AG04449 (cell line): ENCODE data around the gene RIN1.

Source experiments
- CTCF ChIA-PET: fragments of 350-600 bp; formaldehyde crosslinking; extraction: SDS; loops from one replicate; lab custom pipeline; 2021; ENCODE audit warnings: antibody characterized with exemption; lab: Yijun Ruan, JAX
- POLR2A ChIA-PET: fragments of 400-600, 350-600 bp; formaldehyde crosslinking; extraction: SDS; loops from one replicate; lab custom pipeline; 2020; ENCODE audit warnings: antibody characterized with exemption, inconsistent platforms; lab: Yijun Ruan, JAX
- DNase-seq: peaks from one replicate; pipeline ENCODE4 v3.0.0-alpha.2; 2010; ENCODE audit warnings: low read depth, low spot score
- H3K4me3 ChIP-seq: 2 replicates; pipeline ENCODE4 v1.5.1; 2011; ENCODE audit warnings: low read depth, mild to moderate bottlenecking, control low read depth, low read length
- TF ChIP-seq, protein P1 (sequence below): IDR thresholded peaks from one replicate; pipeline ENCODE4 v1.5.1; 2011; ENCODE audit warnings: mild to moderate bottlenecking, moderate library complexity, low read length, control low read depth, inconsistent platforms; ENCODE audit not compliant: insufficient read depth; ENCODE audit errors: missing control alignments

RIN1 gene

DNA sequence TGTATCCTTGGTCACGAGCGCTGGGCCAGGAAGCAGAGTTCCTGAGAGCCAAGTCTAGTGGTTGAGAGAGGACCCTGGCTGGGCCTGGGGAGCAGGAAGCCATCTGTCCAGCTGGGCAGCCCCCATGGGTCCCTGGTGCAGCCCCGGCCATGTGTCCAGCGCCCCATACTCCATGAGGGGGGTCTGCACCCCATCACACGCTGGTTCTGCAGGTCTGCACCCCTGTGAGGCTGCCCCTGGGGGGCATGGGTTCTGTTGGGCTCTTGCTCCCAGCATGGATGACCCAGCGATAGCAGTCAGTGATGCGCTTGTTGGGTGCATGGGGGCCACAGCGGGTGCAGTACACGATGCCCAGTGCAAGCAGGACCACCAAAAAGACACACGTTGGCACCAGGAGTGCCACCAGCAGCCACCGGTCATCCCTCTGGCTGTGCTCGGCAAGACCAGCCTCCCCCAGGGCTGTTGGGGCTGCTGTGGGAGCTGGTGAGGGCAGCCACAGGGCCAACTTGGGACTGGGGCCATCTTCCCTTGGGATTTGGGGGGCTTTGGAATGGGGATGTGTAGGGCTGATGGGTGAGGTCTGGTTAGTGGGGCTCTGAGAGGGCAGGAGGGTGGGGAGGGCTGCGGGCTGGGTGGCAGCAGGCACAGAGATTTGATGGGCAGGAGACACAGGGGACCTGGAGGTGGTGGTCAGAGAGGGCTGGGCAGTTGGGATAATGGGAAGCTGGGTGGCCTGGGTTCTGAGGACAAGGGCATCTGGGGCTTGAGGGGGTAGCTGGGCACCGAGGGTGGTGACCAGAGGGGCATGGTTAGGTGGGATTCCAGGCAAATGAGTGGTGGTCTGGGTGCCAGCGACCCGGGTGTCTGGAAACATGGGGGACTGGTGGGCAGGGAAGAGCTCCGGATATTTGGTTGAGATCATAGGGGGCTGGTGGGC, 21.4 kb downstream of the RIN1 start:
- TF ChIP-seq, protein P1, sequence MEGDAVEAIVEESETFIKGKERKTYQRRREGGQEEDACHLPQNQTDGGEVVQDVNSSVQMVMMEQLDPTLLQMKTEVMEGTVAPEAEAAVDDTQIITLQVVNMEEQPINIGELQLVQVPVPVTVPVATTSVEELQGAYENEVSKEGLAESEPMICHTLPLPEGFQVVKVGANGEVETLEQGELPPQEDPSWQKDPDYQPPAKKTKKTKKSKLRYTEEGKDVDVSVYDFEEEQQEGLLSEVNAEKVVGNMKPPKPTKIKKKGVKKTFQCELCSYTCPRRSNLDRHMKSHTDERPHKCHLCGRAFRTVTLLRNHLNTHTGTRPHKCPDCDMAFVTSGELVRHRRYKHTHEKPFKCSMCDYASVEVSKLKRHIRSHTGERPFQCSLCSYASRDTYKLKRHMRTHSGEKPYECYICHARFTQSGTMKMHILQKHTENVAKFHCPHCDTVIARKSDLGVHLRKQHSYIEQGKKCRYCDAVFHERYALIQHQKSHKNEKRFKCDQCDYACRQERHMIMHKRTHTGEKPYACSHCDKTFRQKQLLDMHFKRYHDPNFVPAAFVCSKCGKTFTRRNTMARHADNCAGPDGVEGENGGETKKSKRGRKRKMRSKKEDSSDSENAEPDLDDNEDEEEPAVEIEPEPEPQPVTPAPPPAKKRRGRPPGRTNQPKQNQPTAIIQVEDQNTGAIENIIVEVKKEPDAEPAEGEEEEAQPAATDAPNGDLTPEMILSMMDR: no peak
- H3K4me3 ChIP-seq: peak overlapping the region; percentile 91
- CTCF ChIA-PET: interaction anchor here (1.2 to 8.6 kb wide), 6 partner anchors 18 to 124 kb away, joined by 4 to 260 read pairs (median 119); partner anchors contain the start of genes B4GAT1, BRMS1, MRPL11 and RIN1
- no peak for DNase-seq
- POLR2A ChIA-PET: interaction anchor here (1.0 to 4.3 kb wide), 5 partner anchors 11 to 26 kb away, joined by 5 to 106 read pairs (median 60); partner anchors contain the start of genes RIN1 and YIF1A

DNA sequence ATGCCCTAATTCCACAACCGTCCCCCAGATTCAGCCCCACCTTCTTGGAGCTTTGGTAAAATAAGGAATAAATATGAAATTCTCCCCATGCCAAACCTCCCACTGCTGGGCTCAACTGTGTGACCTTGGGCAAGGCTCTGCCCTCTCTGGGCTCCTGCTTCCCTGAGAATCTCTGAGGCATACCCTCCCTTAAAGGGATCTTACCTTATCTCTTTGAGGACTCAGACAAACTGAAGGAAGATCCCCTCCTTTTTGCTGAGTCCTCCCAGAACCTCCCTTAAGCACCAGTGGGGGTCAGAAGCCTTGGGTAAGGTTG, 22.1 kb downstream of the RIN1 start:
- TF ChIP-seq, protein P1: no peak
- no peak for DNase-seq
- POLR2A ChIA-PET: interaction anchor here (1.2 to 4.3 kb wide), 4 partner anchors 13 to 25 kb away, joined by 4 to 106 read pairs (median 40); partner anchors contain the start of genes RIN1 and YIF1A
- CTCF ChIA-PET: interaction anchor here (1.4 to 8.6 kb wide), 8 partner anchors 8 to 125 kb away, joined by 3 to 260 read pairs (median 85); partner anchors contain the start of genes B4GAT1, BRMS1, MRPL11 and RIN1
- H3K4me3 ChIP-seq: peak overlapping the region; percentile 91

- TF ChIP-seq, protein P1: peak; percentile 55
These were observed 22.7 kb downstream of the RIN1 start for GRCh38 chr11:66313321-66314185.

GRCh38 chr11:66312549-66313320, 23.5 kb downstream of the RIN1 start:
- peak; percentile 94 for DNase-seq
- TF ChIP-seq, protein P1: no peak
- CTCF ChIA-PET: interaction anchor here (0.6 to 8.6 kb wide), 18 partner anchors 9 to 126 kb away, joined by 3 to 260 read pairs (median 14); partner anchors contain the start of genes B4GAT1, BRMS1, MRPL11 and RAB1B
- H3K4me3 ChIP-seq: peak overlapping the region; percentile 91
- POLR2A ChIA-PET: interaction anchor here (0.6 to 4.3 kb wide), 28 partner anchors 9 to 454 kb away, joined by 3 to 106 read pairs (median 4); partner anchors contain the start of genes B4GAT1, BRMS1, RBM4 and RIN1

More at GRCh38 chr11:66313321-66314185, 22.7 kb downstream of the RIN1 start:
- peak overlapping the region; percentile 91 for H3K4me3 ChIP-seq
- ChIA-PET CTCF (interaction anchor here (0.7 to 8.6 kb wide), 11 partner anchors 9 to 125 kb away, joined by 3 to 260 read pairs (median 18); partner anchors contain the start of genes B4GAT1, BRMS1, MRPL11 and RAB1B), POLR2A (interaction anchor here (0.6 to 4.3 kb wide), 19 partner anchors 8 to 454 kb away, joined by 3 to 106 read pairs (median 5); partner anchors contain the start of genes BRMS1, RBM4, RIN1 and TMEM151A)
- DNase-seq: no peak

GRCh38 chr11:66311965-66312548, 24.2 kb downstream of the RIN1 start:
- TF ChIP-seq, protein P1: peak; percentile 90
- POLR2A ChIA-PET: interaction anchor here (0.7 to 4.3 kb wide), 25 partner anchors 10 to 326 kb away, joined by 3 to 106 read pairs (median 5); partner anchors contain the start of genes B4GAT1, BRMS1, RBM4 and RIN1

More at GRCh38 chr11:66311965-66312548, 24.2 kb downstream of the RIN1 start:
- CTCF ChIA-PET: interaction anchor here (0.6 to 8.6 kb wide), 31 partner anchors 10 to 110 kb away, joined by 3 to 260 read pairs (median 5); partner anchors contain the start of genes B4GAT1, BRMS1, RAB1B and RIN1
- no peak for DNase-seq
- H3K4me3 ChIP-seq: peak overlapping the region; percentile 63
